Measurements from ENCODE around the gene HBA2.

- TF ChIP-seq EHMT2 (IDR thresholded peaks at IDR 0.05), result no peak
- TF ChIP-seq TEAD2 (tag; IDR thresholded peaks at IDR 0.05), result no peak
- no peak for TF ChIP-seq ZNF507 (tag; conservative IDR thresholded peaks at IDR 0.05)
- TF ChIP-seq JUND (IDR thresholded peaks at IDR 0.05; ENCODE audit: borderline replicate concordance, low read depth, low read length), result no peak
- TF ChIP-seq JUND (tag; IDR thresholded peaks at IDR 0.05; ENCODE audit: borderline replicate concordance, low read depth, low read length), result no peak; the same call in 2 of the 3 replicates
- no peak for TF ChIP-seq CTCF (IDR thresholded peaks at IDR 0.05 in 2 of 3, conservative IDR thresholded peaks at IDR 0.05 in 1 of 3; ENCODE audit: insufficient read depth in 2 of 3, low read depth in 1 of 3, low read length in 3 of 3)
- no peak for TF ChIP-seq ZNF639 (CRISPR knock-in tag; conservative IDR thresholded peaks at IDR 0.05 in 1 of 2, IDR thresholded peaks at IDR 0.05 in 1 of 2)
- no peak for TF ChIP-seq SETDB1 (IDR thresholded peaks at IDR 0.05; ENCODE audit: low read length)
- TF ChIP-seq EP300 (IDR thresholded peaks at IDR 0.05; ENCODE audit: low read length), result peak; percentile 49; the same call in 1 of the 2 replicates
- no peak for TF ChIP-seq NONO (IDR thresholded peaks at IDR 0.05; ENCODE audit: low read depth in 2 of 2, low read length in 1 of 2)
- 0 out of 2 replicates have a peak, but pooled peaks have one; percentile 18 for TF ChIP-seq CTBP1 (IDR thresholded peaks at IDR 0.05; ENCODE audit: borderline replicate concordance)
- TF ChIP-seq ELF1 (tag; IDR thresholded peaks at IDR 0.05), result no peak
- TF ChIP-seq ADNP (tag; IDR thresholded peaks at IDR 0.05), result no peak
- no peak for TF ChIP-seq NR3C1 (CRISPR knock-in tag; IDR thresholded peaks at IDR 0.05)
- TF ChIP-seq, protein P1, sequence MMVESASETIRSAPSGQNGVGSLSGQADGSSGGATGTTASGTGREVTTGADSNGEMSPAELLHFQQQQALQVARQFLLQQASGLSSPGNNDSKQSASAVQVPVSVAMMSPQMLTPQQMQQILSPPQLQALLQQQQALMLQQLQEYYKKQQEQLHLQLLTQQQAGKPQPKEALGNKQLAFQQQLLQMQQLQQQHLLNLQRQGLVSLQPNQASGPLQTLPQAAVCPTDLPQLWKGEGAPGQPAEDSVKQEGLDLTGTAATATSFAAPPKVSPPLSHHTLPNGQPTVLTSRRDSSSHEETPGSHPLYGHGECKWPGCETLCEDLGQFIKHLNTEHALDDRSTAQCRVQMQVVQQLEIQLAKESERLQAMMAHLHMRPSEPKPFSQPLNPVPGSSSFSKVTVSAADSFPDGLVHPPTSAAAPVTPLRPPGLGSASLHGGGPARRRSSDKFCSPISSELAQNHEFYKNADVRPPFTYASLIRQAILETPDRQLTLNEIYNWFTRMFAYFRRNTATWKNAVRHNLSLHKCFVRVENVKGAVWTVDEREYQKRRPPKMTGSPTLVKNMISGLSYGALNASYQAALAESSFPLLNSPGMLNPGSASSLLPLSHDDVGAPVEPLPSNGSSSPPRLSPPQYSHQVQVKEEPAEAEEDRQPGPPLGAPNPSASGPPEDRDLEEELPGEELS (CRISPR knock-in tag; IDR thresholded peaks at IDR 0.05; ENCODE audit: borderline replicate concordance), result no peak
Observed at GRCh38 chr16:177981-178667, 5.4 kb downstream of the HBA2 start.
